ENCODE data around the gene UBQLN3. TPM values are rescaled to one million over a fixed set of nuclear protein-coding genes. Genes with fewer than 3 reads are reported as not detected.

Gene UBQLN3
- under 1 TPM in 3 of 5 experiments, not detected in 2; 0.32 to 0.57 (median 0.49) TPM for total RNA-seq
- polyA plus RNA-seq, result not detected
- not detected for total RNA-seq

- DNase-seq (no peak), ATAC-seq (no peak)
- ChIA-PET POLR2A (no interaction called here), CTCF (no interaction called here)
- Mint-ChIP-seq H3K36me3 (no peaks in the 10 kb centered on the region), H3K9me3 (no peaks in the 10 kb centered on the region), H3K4me3 (no peak within 1 kb of the TSS), H3K27me3 (peaks cover 2 to 16% (median 10%) of the 10 kb centered on the region in 5 donors), H3K4me1 (no peaks in the 10 kb centered on the region), H3K27ac (no peak within 1 kb of the TSS)
- no peaks in the 10 kb centered on the region for H3K36me3 ChIP-seq (ENCODE audit: control insufficient read depth in 2 of 3, insufficient read depth in 3 of 3, low read length in 3 of 3)
- H3K4me1 ChIP-seq (ENCODE audit: control insufficient read depth in 2 of 2, insufficient read depth in 2 of 2, low read length in 2 of 2), result no peaks in the 10 kb centered on the region
- no peaks in the 10 kb centered on the region for H3K9me3 ChIP-seq (ENCODE audit: control insufficient read depth in 2 of 3, low read length in 3 of 3)
- intact Hi-C loops (cut with micrococcal nuclease), result no loop called here
- H3K27ac ChIP-seq (ENCODE audit: low read depth, low read length), result no peak within 1 kb of the TSS
- H3K4me3 ChIP-seq (ENCODE audit: low read length), result no peak within 1 kb of the TSS
- no peaks in the 10 kb centered on the region for H3K27me3 ChIP-seq (ENCODE audit: control insufficient read depth in 2 of 2, insufficient read depth in 2 of 2, low read length in 2 of 2)
Measured at GRCh38 chr11:5509803-5510202, at the start of gene UBQLN3. UBQLN3 (minus strand) TSS chr11:5509957; CDS start chr11:5509558, 399 bp downstream.

- H3K4me3 ChIP-seq (ENCODE audit: low read length), result no peak overlapping the region
- ChIA-PET CTCF (no interaction called here), POLR2A (no interaction called here)
- ATAC-seq (no peak), DNase-seq (no peak)
- H3K9me3 ChIP-seq (ENCODE audit: control insufficient read depth in 2 of 3, low read length in 3 of 3), result no peaks in the 10 kb centered on the region
- H3K9me3 Mint-ChIP-seq, result no peaks in the 10 kb centered on the region
- no peak overlapping the region for H3K4me3 Mint-ChIP-seq
- no peaks in the 10 kb centered on the region for H3K4me1 ChIP-seq (ENCODE audit: control insufficient read depth in 2 of 2, insufficient read depth in 2 of 2, low read length in 2 of 2)
- H3K27me3 Mint-ChIP-seq, result peaks cover 0 to 17% (median 0%) of the 10 kb centered on the region in 5 donors
- H3K4me1 Mint-ChIP-seq, result peaks cover 0 to 2% (median 0%) of the 10 kb centered on the region in 7 donors
- H3K27me3 ChIP-seq (ENCODE audit: control insufficient read depth in 2 of 2, insufficient read depth in 2 of 2, low read length in 2 of 2), result no peaks in the 10 kb centered on the region
- intact Hi-C loops (cut with micrococcal nuclease), result no loop called here
- H3K27ac Mint-ChIP-seq, result no peak overlapping the region
- H3K36me3 ChIP-seq (ENCODE audit: control insufficient read depth in 2 of 3, insufficient read depth in 3 of 3, low read length in 3 of 3), result no peaks in the 10 kb centered on the region
- peaks cover 0 to 5% (median 0%) of the 10 kb centered on the region in 5 donors for H3K36me3 Mint-ChIP-seq
- no peak overlapping the region for H3K27ac ChIP-seq (ENCODE audit: low read depth, low read length)
Measured at GRCh38 chr11:5557751-5558150, 48.0 kb upstream of the UBQLN3 start.

- Mint-ChIP-seq H3K27me3 (peaks cover 0 to 17% (median 4%) of the 10 kb centered on the region in 5 donors), H3K36me3 (peaks cover 0 to 5% (median 0%) of the 10 kb centered on the region in 5 donors), H3K4me3 (no peak overlapping the region), H3K27ac (no peak overlapping the region), H3K9me3 (peaks cover 0 to 1% (median 0%) of the 10 kb centered on the region in 11 donors), H3K4me1 (peaks cover 0 to 2% (median 0%) of the 10 kb centered on the region in 7 donors)
- Histone ChIP-seq H3K4me1 (ENCODE audit: control insufficient read depth in 2 of 2, insufficient read depth in 2 of 2, low read length in 2 of 2) (no peaks in the 10 kb centered on the region), H3K27me3 (ENCODE audit: control insufficient read depth in 2 of 2, insufficient read depth in 2 of 2, low read length in 2 of 2) (peaks cover 0 to under 1% of the 10 kb centered on the region in 2 donors), H3K27ac (ENCODE audit: low read depth, low read length) (no peak overlapping the region), H3K36me3 (ENCODE audit: control insufficient read depth in 2 of 3, insufficient read depth in 3 of 3, low read length in 3 of 3) (no peaks in the 10 kb centered on the region), H3K9me3 (ENCODE audit: control insufficient read depth in 2 of 3, low read length in 3 of 3) (no peaks in the 10 kb centered on the region), H3K4me3 (ENCODE audit: low read length) (no peak overlapping the region)
- intact Hi-C loops (cut with micrococcal nuclease), result no loop called here
- ATAC-seq (no peak), DNase-seq (no peak)
- CTCF ChIA-PET, result no interaction called here
- POLR2A ChIA-PET, result no interaction called here
Measured at GRCh38 chr11:5556596-5557188, 46.9 kb upstream of the UBQLN3 start.

- Mint-ChIP-seq H3K27ac (no peak overlapping the region), H3K9me3 (peaks cover 0 to 4% (median 0%) of the 10 kb centered on the region in 11 donors), H3K27me3 (peaks cover 4 to 17% (median 8%) of the 10 kb centered on the region in 5 donors), H3K4me3 (no peak overlapping the region), H3K4me1 (peaks cover 0 to 3% (median 0%) of the 10 kb centered on the region in 7 donors), H3K36me3 (peaks cover 0 to 6% (median 0%) of the 10 kb centered on the region in 5 donors)
- DNase-seq, result no peak
- Histone ChIP-seq H3K36me3 (ENCODE audit: control insufficient read depth in 2 of 3, insufficient read depth in 3 of 3, low read length in 3 of 3) (no peaks in the 10 kb centered on the region), H3K4me1 (ENCODE audit: control insufficient read depth in 2 of 2, insufficient read depth in 2 of 2, low read length in 2 of 2) (no peaks in the 10 kb centered on the region), H3K4me3 (ENCODE audit: low read length) (no peak overlapping the region), H3K27ac (ENCODE audit: low read depth, low read length) (no peak overlapping the region), H3K9me3 (ENCODE audit: control insufficient read depth in 2 of 3, low read length in 3 of 3) (no peaks in the 10 kb centered on the region), H3K27me3 (ENCODE audit: control insufficient read depth in 2 of 2, insufficient read depth in 2 of 2, low read length in 2 of 2) (peaks cover 0 to 4% of the 10 kb centered on the region in 2 donors)
- no peak for ATAC-seq
- intact Hi-C loops (cut with micrococcal nuclease), result no loop called here
- CTCF ChIA-PET, result no interaction called here
- POLR2A ChIA-PET, result no interaction called here
Measured at GRCh38 chr11:5553343-5553742, 43.6 kb upstream of the UBQLN3 start.

GRCh38 chr11:5550440-5551095, 40.8 kb upstream of the UBQLN3 start:
- Histone ChIP-seq H3K36me3 (ENCODE audit: control insufficient read depth in 2 of 3, insufficient read depth in 3 of 3, low read length in 3 of 3) (no peaks in the 10 kb centered on the region), H3K4me1 (ENCODE audit: control insufficient read depth in 2 of 2, insufficient read depth in 2 of 2, low read length in 2 of 2) (no peaks in the 10 kb centered on the region), H3K27ac (ENCODE audit: low read depth, low read length) (no peak overlapping the region), H3K9me3 (ENCODE audit: control insufficient read depth in 2 of 3, low read length in 3 of 3) (no peaks in the 10 kb centered on the region), H3K4me3 (ENCODE audit: low read length) (no peak overlapping the region), H3K27me3 (ENCODE audit: control insufficient read depth in 2 of 2, insufficient read depth in 2 of 2, low read length in 2 of 2) (peaks cover 0 to 4% of the 10 kb centered on the region in 2 donors)
- ATAC-seq (no peak), DNase-seq (no peak)
- POLR2A ChIA-PET, result no interaction called here
- H3K4me3 Mint-ChIP-seq, result no peak overlapping the region
- peaks cover 4 to 14% (median 8%) of the 10 kb centered on the region in 5 donors for H3K27me3 Mint-ChIP-seq
- H3K9me3 Mint-ChIP-seq, result peaks cover 0 to 4% (median 0%) of the 10 kb centered on the region in 11 donors
- H3K4me1 Mint-ChIP-seq, result peaks cover 0 to 3% (median 0%) of the 10 kb centered on the region in 7 donors
- no peak overlapping the region for H3K27ac Mint-ChIP-seq
- intact Hi-C loops (cut with micrococcal nuclease), result no loop called here
- CTCF ChIA-PET, result no interaction called here
- peaks cover 0 to 6% (median 0%) of the 10 kb centered on the region in 5 donors for H3K36me3 Mint-ChIP-seq

GRCh38 chr11:5548440-5548839, 38.7 kb upstream of the UBQLN3 start, which contains the start of gene OR52H1:
OR52H1 (minus strand) TSS chr11:5548540; CDS start chr11:5545505, 3,035 bp downstream.
- ATAC-seq, result no peak
- peaks cover 0 to 4% (median 0%) of the 10 kb centered on the region in 11 donors for H3K9me3 Mint-ChIP-seq
- no peak within 1 kb of the TSS for H3K27ac Mint-ChIP-seq
- H3K27ac ChIP-seq (ENCODE audit: low read depth, low read length), result no peak within 1 kb of the TSS
- no peaks in the 10 kb centered on the region for H3K9me3 ChIP-seq (ENCODE audit: control insufficient read depth in 2 of 3, low read length in 3 of 3)
- no peaks in the 10 kb centered on the region for H3K4me1 ChIP-seq (ENCODE audit: control insufficient read depth in 2 of 2, insufficient read depth in 2 of 2, low read length in 2 of 2)
- intact Hi-C loops (cut with micrococcal nuclease), result no loop called here
- H3K27me3 ChIP-seq (ENCODE audit: control insufficient read depth in 2 of 2, insufficient read depth in 2 of 2, low read length in 2 of 2), result peaks cover 0 to 4% of the 10 kb centered on the region in 2 donors
- no peaks in the 10 kb centered on the region for H3K36me3 ChIP-seq (ENCODE audit: control insufficient read depth in 2 of 3, insufficient read depth in 3 of 3, low read length in 3 of 3)
- H3K36me3 Mint-ChIP-seq, result peaks cover 0 to 6% (median 0%) of the 10 kb centered on the region in 5 donors
- no peak for DNase-seq
- H3K4me3 Mint-ChIP-seq, result no peak within 1 kb of the TSS
- peaks cover 0 to 8% (median 4%) of the 10 kb centered on the region in 5 donors for H3K27me3 Mint-ChIP-seq
- ChIA-PET CTCF (no interaction called here), POLR2A (no interaction called here)
- H3K4me1 Mint-ChIP-seq, result peaks cover 0 to 1% (median 0%) of the 10 kb centered on the region in 7 donors
- H3K4me3 ChIP-seq (ENCODE audit: low read length), result no peak within 1 kb of the TSS
